ENCODE results near the gene PDE4B.
A peak's percentile ranks its signal among the peaks of the same experiment; 100 is the strongest.

PDE4B gene

DNA sequence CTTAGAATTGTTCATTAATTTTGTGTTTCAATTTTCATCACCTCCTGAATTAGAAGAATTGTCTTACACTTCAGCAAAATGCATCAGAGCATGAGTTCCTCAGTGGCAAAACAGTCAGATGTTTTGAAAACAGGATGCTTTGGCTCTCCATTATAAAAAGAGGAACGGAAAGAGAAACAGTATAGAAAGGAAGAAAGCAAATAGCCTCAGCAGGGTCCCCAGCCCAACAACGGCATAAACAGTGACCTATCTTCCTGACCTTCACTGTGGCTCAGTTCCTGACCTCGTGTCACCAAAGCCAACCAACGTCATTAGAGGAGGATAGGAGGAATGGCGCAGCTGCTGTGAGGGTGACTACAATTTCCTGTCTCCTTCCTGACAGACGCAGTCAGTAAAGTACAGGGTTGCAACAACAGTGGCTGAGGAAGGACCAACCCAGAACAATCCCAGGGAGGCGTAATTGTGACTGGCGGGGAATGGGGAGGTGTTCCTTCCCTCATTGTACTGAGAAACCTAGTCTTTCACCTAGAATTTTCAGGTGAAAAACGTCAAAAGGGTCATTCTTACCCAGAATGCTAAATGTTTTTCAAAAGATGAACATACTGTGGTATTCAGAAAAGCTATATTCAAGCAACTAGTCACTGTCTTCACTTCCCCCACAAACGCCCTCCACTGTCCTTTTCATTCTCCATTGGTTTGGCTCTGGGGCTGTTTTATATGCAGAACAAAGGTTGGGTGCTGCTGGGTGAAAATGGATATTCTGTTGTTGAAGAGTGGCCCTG is 543.4 kb downstream of the PDE4B start:
- no peak for DNase-seq (ENCODE audit: low read depth, low spot score)

DNA sequence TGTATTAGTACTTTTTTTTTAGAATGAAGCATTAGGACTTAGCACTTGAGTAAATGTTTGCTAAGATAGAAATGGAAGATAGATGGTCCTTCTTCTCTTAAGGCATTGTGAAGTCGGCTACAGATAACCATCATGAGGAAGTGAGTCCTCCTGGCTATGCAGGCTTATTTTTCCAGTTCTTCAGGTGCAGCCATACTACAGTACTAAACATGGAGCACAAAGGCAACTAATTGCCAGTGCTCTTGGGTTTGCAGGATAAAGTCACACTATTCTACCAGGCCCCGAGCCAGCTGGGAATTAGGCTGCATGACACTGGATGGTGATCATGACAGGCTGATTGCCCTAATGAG is 543.9 kb downstream of the PDE4B start:
- no peak for DNase-seq (ENCODE audit: low read depth, low spot score)

DNA sequence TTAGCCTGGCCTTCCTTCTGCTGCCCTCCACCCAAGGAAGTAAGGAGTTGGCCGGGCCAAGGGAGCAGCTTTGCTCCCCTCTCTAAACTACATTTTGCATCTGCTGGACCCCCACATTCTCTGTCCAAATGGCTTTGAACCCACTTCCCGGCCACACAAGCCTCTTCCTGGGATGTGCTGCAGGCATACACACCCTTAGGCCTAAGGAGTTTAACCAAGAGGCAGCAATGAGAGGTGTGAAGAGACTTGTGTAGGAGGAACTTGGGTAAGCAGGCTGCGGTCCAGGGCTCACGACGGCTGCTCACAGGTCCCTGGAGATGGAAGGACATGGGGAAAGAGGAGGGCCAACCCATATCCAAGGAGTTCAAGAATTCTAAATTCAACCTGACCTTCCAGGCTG is 544.6 kb downstream of the PDE4B start:
- DNase-seq (ENCODE audit: low read depth, low spot score): no peak

DNA sequence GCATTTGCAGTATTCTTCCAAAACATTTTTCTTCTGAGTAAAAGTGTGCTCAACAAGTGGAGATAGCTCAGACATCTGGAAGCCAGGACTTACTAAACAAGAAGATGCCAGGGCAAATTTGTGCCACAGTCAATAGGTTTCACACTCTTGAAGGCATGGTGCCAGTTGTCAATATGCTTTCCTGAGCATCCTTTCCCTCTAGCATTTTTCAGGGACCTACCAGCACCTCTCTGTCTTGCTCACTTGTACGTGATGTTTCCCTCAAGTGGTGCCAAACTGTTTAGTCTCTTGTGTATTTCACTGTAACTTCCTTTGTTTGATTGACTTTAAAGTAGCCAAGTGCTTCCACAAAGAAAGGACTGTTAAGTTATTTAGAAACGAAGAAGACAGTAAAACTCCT is 547.2 kb downstream of the PDE4B start:
- DNase-seq (ENCODE audit: low read depth, low spot score): no peak

DNA sequence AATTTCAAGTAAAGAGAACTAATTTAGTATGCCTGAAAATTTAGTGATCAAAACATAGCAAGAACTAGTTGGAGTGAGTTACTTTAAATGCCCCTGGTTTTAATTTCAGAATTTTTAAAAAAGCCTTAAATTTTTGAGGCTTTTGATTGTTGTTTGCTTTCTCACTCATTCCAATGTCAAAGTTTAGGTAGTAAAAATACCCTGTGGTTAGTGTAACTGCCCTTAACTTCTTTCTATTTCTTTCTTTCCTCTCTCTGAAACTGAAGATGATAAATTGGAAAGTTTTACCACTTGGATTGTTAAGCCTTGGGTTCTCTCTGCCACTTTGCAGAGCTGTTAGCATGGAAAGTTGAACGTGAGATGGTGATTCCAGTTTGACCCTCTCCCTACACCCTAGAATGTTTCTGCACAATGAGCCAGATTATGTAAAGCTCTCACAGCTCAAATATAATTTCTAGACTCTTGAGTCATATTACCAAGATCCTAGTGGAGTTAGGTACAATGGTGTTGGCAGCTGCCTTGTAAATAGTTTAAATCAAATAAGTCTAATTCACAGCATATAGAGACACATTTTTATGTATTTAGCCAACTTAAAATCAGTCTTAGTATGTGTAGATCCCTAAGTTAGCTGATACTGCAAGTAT is 548.9 kb downstream of the PDE4B start:
- no peak for DNase-seq (ENCODE audit: low read depth, low spot score)

DNA sequence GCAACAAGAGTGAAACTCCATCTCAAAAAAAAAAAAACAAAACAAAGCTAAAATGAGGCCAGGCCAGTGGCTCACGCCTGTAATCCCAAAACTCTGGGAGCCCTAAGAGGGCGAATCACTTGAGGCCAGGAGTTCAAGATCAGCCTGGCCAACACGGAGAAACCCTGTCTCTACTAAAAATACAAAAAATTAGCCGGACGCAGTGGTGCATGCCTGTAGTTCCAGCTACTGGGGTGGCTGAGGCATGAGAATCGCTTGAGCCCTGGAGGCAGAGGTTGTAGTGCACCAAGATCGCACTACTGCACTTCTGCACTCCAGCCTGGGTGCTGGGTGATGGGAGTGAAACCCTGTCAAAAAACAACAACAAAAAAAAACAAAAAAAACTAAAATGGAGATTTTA is 550.0 kb downstream of the PDE4B start:
- DNase-seq (ENCODE audit: low read depth, low spot score): no peak

DNA sequence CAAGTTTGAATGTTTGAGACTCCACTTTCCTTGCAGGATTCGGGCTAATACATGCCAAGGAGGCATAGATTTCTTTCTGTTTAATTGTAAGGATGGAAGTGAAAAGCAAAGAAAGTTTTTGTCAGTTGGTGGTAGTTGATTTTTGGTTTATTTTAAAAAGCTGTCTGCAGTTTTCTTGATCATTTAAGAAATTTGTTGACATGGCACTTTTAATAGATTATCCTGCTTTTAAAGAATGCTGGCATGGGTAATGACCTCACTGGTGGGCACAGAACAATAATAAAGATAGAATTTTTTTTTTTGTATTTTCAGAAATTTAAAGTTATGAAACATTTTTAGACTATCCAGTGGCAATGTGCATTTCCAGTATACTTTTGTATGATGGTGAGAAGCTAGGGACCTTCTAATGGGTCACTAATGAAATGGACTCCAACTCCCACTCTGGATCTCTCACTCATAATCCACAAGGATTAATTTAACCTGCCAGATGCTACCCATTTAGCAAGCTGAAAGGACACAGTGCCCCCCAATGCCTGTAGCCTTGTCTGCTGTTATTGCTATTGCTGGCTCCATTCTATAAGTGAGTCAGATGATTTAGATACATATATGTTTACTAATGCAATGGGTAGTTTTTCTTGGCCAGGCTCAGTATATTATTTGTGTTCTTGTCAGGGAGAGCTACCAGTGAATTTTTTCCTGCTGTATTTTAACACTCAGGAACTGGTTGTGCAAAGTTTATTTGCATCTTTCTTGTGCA is 551.1 kb downstream of the PDE4B start:
- no peak for DNase-seq (ENCODE audit: low read depth, low spot score)

DNA sequence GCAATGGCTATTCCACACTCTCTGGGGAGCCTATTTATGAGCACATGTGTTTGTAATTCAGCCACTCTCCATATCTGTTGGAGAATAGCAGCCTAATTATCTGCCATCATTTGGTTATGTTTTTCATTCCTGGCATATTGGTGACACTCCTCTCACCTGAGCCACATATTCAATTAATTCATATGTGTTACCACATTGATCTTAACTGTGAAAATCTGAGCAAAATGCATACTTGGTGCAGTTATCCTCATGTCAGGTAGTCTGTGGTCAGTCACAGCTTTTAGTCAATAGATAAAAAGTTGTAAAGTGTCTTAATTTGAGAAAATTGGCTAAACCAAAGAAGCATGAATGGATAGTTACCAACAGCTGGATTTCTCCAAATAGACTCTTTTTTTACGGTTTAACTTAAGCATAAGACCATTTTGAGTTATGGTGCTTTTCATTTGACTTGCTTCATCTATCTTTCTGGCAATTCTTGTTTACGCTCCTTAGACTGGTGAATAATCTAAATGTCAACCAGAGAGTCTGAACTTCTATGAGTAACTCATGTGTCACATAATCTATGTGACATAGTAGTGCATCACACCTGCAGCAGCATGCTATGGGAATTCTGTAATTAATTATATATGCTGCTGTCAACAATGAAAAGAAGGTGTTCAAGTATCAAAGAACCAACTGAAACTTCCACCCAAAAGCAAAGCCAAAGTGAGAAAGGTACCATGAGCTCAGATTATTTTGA is 553.5 kb downstream of the PDE4B start:
- no peak for DNase-seq (ENCODE audit: low read depth, low spot score)

DNA sequence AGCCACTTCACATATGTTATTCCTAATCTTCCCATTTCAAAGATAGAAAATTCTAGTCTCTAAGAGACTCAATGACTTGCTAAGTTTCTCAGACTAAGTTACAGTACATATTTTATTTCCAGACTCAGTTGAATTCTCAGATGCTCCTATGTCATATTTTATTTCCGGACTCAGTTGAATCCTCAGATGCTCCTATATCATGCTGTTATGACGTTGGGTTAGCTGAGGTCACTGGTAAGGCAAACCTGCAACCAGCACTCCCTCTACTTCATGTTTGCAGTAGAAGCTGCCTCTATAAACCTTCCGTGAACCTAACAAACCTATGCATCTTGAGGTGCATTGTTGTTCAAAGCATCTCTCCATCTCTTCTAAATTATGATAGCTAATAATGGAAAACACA is 554.2 kb downstream of the PDE4B start:
- DNase-seq (ENCODE audit: low read depth, low spot score): no peak

DNA sequence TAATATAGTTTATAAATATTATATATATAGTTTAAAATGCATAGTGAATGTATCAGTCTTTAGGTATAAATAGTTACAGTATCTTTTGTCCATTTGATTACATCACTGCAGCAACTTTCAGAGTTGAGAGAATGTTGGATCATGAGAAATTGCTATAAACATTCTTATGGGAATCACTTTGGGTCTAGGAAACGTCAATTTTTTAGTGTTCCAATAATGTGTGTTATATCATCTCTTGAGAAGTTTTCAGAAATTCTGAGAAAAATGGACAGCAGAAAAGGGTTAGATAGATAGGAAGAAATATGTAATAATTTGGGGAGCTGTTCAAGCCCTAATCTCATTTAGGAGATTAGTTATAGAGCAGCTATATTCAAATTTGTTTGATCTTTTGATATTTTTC is 556.1 kb downstream of the PDE4B start:
- DNase-seq (ENCODE audit: low read depth, low spot score): no peak

DNA sequence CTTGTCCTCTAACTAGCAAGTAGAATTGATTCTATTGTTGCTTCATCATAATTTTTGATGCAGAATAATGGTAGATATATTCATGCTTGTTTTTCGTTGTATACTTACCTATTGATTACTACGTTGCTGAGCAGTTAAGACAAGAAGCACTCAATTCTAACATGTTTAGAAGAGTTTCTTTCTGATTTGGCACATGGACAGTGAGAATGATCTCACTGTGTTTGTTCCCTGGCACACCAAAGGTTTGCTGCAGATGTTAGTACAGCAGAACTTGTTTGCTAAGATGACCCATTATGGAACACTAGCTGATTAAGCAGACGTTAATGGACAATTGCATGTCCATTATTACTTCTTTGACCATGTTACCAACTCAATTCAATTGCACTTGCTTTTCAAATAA is 556.5 kb downstream of the PDE4B start:
- no peak for DNase-seq (ENCODE audit: low read depth, low spot score)

DNA sequence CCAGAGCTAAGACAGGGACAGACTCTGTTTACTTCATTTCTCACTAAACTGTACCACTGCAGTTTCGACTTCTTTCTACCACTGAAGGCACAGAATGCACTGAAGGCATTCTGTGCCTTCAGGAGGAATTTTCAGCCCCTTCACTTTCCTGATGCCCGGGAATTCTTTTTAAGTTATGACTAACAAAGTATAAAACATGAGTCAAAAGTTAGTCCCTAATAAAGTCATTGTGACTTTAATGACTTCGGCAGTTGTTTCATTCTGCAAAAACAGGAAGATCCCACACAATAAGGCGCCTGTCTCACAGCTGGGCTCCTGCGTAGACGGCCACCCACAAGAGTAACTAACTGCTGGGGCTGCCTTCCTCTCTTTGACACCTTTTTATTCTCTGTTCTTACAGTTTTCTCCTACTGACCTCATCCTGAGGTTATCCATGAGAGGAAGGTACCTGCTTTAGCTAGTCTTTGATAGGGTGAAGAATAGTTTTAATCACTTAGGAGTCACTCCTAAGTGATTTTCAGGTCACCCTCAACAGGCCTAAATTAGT is 557.4 kb downstream of the PDE4B start:
- peak; percentile 42 for DNase-seq (ENCODE audit: low read depth, low spot score)

DNA sequence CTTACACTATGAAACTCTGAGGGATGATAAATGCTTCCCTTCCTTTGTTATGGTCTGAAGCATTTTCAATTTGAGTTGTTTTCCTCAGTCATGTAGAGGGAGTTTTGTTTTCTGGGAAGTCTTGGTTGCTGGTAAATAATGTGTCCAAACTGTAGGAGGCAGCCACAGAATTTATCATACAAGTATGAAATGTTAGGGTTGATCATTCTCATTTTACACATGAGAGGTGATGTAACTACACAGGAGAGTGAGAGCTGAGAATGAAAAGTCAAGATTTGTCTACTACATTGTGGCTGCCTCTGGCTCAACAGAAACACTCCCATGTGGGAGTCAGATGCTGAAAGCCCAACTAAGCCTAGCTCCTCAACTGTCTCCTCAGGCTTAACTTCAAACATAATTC is 558.8 kb downstream of the PDE4B start:
- DNase-seq (ENCODE audit: low read depth, low spot score): no peak

DNA sequence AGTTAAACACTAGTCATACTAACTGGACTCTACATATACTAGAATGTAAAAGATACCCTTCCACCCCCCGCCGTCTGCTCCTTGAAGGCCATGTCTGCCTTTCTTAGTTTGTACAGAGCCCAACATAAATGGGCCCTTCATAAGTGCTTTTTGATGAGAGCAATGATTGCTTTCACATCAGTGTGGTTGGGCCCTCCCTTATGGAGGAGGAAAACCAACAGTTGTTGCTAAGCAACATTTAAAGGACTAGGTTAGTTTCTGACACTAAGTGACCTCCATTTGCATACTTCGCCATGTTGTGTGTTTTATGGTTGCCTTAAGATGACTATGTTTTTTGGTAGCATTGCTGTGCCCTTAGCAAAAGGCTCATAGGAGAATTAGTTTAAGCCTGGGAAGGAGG is 559.2 kb downstream of the PDE4B start:
- no peak for DNase-seq (ENCODE audit: low read depth, low spot score)

DNA sequence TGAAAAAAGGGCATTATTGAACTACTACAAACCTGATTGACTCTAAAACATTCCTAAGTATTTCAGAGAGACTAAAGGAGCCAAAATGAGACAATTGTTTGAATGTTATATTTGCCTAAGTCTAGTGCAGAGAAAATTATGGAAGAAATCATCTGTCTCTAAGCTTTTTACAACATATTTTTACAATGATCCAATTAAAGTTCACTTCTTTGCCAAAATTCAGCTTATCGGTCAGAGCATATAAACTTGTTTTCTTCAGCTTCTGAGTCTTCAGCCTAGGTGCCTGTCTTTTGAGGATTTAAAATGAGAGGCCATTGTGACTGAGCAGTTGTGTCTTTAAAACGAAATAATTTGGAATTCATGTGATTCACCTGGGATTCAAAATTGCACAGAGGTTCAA is 560.1 kb downstream of the PDE4B start:
- DNase-seq (ENCODE audit: low read depth, low spot score): no peak

DNA sequence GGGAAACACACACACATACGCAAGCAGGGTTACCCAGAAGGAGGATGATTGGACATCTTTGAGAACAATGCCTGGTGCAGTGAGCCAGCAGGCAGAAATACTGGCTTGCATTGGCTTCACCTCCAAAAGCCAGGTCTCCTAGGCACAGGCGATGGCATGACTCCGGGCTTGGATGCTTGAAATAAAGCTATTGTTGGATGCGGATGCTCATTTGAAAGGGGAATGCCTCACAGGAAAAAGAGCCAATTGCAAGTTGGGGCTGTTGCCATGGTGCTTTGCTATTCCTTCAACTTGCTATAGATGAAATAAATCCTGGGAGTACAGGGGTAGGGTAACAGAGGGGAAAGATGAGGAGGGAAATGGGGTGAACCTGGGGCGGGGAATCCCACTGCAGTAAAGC is 560.6 kb downstream of the PDE4B start:
- DNase-seq (ENCODE audit: low read depth, low spot score): peak; percentile 25

DNA sequence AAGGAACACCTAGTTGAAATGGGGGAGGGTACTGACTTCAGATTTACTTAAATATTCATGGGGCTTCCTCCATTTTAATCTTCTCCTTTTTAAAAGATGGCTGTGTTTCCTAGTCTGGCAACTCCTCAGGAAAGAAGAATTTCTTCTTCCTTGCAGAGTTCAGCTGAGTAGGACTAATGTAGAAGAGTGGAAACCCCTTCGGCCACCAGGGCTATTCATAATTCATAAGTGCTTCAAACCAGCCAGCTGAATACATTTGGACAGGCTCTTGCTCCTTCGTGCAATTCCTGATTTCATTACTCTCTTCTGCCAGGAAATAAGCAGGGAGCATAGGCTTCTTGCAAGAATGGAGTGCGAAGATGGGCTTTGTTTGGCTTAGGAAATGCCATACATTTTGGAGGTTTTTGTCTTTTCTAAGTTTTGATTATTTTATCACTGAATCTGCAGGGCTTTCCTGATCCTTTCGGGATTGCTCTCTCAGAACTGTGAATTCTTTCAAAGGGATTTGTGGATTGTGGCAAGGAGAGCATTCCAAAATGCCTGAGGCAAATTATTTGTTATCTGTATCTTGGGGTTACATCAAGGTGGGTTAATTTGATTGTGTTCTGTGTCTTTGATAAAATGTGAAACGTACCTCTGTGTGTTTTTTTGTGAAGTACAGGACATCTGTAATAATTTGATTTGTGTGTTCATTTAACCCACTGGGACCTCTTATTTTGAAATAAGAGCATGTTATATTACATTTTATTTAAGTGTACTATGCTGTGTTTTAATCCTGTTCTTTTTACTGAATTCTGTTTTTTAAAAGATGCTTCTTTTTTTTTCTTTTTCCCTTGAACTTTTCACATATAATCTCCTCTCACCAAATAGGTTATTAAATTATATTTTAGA is 561.9 kb downstream of the PDE4B start:
- peak; percentile 47 for DNase-seq (ENCODE audit: low read depth, low spot score)

DNA sequence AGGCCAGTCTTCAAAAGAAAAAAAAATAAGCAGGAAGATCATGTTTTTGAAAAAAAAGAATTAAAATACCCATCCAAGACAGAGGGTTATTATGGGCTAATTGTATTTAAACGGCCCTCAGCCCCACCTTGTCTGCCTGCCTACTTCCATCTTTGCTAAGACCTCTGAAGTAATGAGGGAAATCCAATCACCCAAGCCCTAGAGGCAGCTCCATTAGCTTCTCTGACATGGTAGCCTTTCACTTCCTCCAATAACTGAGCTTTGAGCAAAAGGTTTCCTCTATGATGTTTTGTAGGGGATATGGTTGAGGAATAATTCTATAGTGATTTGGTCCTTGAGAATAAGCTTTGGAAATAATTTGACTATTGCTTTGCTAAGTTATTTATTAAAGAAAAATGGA is 563.1 kb downstream of the PDE4B start:
- DNase-seq (ENCODE audit: low read depth, low spot score): no peak

DNA sequence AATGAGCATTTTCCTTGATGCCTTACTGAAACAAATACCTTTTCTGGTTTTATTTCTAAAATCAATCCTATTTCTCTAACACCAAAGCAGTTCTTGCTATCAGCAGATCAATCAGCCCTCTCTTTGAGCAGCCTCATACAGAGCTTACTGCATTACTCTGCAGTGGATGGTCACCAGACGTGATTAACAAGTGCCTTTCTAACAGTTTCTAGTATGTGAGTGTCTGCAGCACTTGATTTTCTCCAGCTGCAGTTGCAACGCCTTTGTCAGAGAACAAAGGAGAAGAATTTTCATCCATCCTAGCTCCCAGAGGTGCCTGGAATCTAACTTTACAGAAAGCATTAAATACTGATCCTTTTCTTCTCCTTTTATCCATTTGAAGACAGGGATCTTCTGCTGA is 563.9 kb downstream of the PDE4B start:
- no peak for DNase-seq (ENCODE audit: low read depth, low spot score)

DNA sequence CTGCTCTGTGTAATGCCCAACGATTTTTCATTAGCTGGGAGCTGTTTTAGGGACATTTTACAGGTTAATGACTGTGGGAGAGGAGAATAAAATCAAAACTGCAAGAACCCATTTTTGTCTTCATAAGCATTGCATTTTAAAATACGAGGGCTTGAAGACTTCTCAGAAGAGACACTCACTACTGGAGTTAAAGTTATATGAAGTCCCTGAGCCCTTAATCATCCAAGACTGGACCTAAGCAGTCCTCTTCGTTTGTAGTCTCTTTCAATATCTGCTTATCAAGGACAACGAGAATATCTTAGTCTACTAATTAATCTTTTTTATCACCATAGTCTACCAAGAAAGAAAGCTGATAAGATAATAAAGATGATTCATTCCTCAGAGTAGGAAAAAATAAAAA is 564.3 kb downstream of the PDE4B start:
- DNase-seq (ENCODE audit: low read depth, low spot score): no peak
